Tibial nerve (tissue), 4 donors: ENCODE data around the gene CRNKL1.

Source experiments
- EP300 ChIP-seq, 2 donors: sonication (generic); formaldehyde crosslinking; IDR thresholded peaks; one replicate each; pipeline ENCODE4 v1.6.1; 2017; ENCODE audit warnings: antibody characterized with exemption in 2 of 2, mild to moderate bottlenecking in 1 of 2
- POLR2A ChIP-seq, 2 donors: fragments of 450-650 bp; IDR thresholded peaks; one replicate each; pipeline ENCODE4 v1.6.1; 2017; ENCODE audit warnings: antibody characterized with exemption in 2 of 2, mild to moderate bottlenecking in 2 of 2, moderate library complexity in 2 of 2
- TF ChIP-seq, protein P1 (sequence below), 5 experiments: fragments of 200-600 bp in 3 of 5; fragments of 450-650 bp in 2 of 5; sonication (generic) in 3 of 5; IDR thresholded peaks; one replicate each; pipeline ENCODE4 v1.5.1; 2016 to 2019; ENCODE audit warnings: antibody characterized with exemption in 5 of 5, mild to moderate bottlenecking in 3 of 5, moderate library complexity in 2 of 5

DNA sequence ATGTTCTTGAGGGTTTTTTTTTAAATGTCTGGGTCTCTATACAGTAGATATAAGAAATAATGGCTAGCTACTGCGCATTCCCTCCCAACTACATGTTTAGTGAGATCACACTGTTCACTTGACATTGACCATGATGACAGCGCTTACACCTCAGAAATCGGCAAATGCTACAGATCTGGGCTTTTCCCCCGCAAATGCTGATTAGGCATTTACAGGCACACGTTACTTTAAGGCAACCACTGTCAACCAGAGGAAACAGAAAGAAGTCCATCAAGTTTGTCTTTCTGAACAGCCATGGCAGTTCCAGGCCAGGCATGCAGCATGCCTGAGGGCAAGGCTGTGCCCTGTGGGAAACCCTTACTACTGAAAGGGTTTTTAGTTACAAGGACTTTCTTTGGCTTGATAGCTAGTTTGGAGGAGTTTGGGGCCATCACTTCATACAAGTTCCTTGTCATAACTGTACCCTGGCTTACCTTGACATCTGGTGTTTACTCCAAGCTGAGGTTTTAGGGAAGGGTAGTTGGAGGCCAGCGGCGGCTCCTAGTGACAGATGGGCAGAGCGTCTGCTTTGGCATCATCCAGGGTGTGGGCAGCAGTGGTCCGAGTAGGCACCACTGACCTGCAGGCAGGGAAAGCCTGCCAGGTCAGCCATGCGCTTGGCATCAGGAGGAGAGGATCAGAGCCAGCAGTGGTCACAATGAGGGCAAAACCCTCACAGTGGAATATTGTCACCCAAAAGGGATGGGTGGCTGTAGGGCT, 43.0 kb upstream of the CRNKL1 start:
- TF ChIP-seq, protein P1, sequence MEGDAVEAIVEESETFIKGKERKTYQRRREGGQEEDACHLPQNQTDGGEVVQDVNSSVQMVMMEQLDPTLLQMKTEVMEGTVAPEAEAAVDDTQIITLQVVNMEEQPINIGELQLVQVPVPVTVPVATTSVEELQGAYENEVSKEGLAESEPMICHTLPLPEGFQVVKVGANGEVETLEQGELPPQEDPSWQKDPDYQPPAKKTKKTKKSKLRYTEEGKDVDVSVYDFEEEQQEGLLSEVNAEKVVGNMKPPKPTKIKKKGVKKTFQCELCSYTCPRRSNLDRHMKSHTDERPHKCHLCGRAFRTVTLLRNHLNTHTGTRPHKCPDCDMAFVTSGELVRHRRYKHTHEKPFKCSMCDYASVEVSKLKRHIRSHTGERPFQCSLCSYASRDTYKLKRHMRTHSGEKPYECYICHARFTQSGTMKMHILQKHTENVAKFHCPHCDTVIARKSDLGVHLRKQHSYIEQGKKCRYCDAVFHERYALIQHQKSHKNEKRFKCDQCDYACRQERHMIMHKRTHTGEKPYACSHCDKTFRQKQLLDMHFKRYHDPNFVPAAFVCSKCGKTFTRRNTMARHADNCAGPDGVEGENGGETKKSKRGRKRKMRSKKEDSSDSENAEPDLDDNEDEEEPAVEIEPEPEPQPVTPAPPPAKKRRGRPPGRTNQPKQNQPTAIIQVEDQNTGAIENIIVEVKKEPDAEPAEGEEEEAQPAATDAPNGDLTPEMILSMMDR (IDR thresholded peaks at IDR 0.05), result no peak
- no peak for TF ChIP-seq POLR2A (IDR thresholded peaks at IDR 0.05)
- TF ChIP-seq EP300 (IDR thresholded peaks at IDR 0.05), result no peak
